ENCODE data around the gene GET4.

GRCh38 chr7:885261-885892 is 9.0 kb downstream of the GET4 start:
- no peak for TF ChIP-seq CTCF (conservative IDR thresholded peaks at IDR 0.05; ENCODE audit: low read depth, low read length)
- TF ChIP-seq EZH2 (IDR thresholded peaks at IDR 0.05; ENCODE audit: low read length, unreplicated experiment), result no peak
- no peak for TF ChIP-seq EZH2phosphoT487 (IDR thresholded peaks at IDR 0.05; ENCODE audit: borderline replicate concordance, low read length)
